SK-N-SH (cell line): ENCODE data around the gene ING1.

Source experiments
- GATA2 ChIP-seq: sonication (generic); formaldehyde crosslinking; IDR thresholded peaks from 2 replicates; pipeline ENCODE4 v1.5.0; 2020; ENCODE audit warnings: mild to moderate bottlenecking, missing genetic modification reagents
- POLR2AphosphoS5 ChIP-seq: IDR thresholded peaks from 2 replicates; pipeline ENCODE4 v1.6.1; 2012; ENCODE audit warnings: low read depth, low read length
- REST ChIP-seq: IDR thresholded peaks from 2 replicates; pipeline ENCODE4 v1.6.1; 2012; ENCODE audit warnings: mild to moderate bottlenecking, low read depth, low read length, moderate library complexity
- TAF1 ChIP-seq: IDR thresholded peaks from 2 replicates; pipeline ENCODE4 v1.6.1; 2012; ENCODE audit warnings: low read depth, mild to moderate bottlenecking, low read length, moderate library complexity, borderline replicate concordance
- TF ChIP-seq, protein P1 (sequence below): fragments of 200-600 bp; sonication (generic); IDR thresholded peaks from 2 replicates; pipeline ENCODE4 v1.6.1; 2017; ENCODE audit warnings: antibody characterized with exemption, mild to moderate bottlenecking, moderate library complexity

- TF ChIP-seq TAF1 (no peak), POLR2AphosphoS5 (no peak), REST (no peak), GATA2 (CRISPR knock-in tag) (no peak)
- TF ChIP-seq, protein P1, sequence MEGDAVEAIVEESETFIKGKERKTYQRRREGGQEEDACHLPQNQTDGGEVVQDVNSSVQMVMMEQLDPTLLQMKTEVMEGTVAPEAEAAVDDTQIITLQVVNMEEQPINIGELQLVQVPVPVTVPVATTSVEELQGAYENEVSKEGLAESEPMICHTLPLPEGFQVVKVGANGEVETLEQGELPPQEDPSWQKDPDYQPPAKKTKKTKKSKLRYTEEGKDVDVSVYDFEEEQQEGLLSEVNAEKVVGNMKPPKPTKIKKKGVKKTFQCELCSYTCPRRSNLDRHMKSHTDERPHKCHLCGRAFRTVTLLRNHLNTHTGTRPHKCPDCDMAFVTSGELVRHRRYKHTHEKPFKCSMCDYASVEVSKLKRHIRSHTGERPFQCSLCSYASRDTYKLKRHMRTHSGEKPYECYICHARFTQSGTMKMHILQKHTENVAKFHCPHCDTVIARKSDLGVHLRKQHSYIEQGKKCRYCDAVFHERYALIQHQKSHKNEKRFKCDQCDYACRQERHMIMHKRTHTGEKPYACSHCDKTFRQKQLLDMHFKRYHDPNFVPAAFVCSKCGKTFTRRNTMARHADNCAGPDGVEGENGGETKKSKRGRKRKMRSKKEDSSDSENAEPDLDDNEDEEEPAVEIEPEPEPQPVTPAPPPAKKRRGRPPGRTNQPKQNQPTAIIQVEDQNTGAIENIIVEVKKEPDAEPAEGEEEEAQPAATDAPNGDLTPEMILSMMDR: no peak
Measured at GRCh38 chr13:110698689-110699088, 14.8 kb upstream of the ING1 start.
